ENCODE results near the gene PKP2. TPM values are rescaled to one million over a fixed set of nuclear protein-coding genes. Genes with fewer than 3 reads are reported as not detected.
"Not testable (repeated sequence)": the region's sequence is repeated elsewhere in the genome, so short reads cannot be mapped to it uniquely, and the experiment has no call there.

The PKP2 gene
- total RNA-seq, 2 experiments from 2014 or later: 0.36 TPM; not detected in 1

- DNase-seq (no peak), ATAC-seq (ENCODE audit: low read depth) (no peak)
- Mint-ChIP-seq H3K27ac (no peak overlapping the region), H3K9me3 (no peaks in the 10 kb centered on the region), H3K36me3 (no peaks in the 10 kb centered on the region), H3K4me3 (no peak overlapping the region), H3K27me3 (peaks cover 32% of the 10 kb centered on the region), H3K4me1 (peaks cover 8% of the 10 kb centered on the region)
- POLR2A ChIA-PET: no interaction called here
Observed at GRCh38 chr12:32891526-32891925, 5.1 kb downstream of the PKP2 start.

- Mint-ChIP-seq H3K27ac (no peak overlapping the region), H3K27me3 (peaks cover 13% of the 10 kb centered on the region), H3K4me3 (no peak overlapping the region), H3K4me1 (no peaks in the 10 kb centered on the region), H3K36me3 (no peaks in the 10 kb centered on the region), H3K9me3 (no peaks in the 10 kb centered on the region)
- ATAC-seq (ENCODE audit: low read depth) (no peak), DNase-seq (no peak)
- POLR2A ChIA-PET: no interaction called here
Observed at GRCh38 chr12:32889011-32889760, 7.4 kb downstream of the PKP2 start.

GRCh38 chr12:32887058-32887457, 9.5 kb downstream of the PKP2 start:
- Mint-ChIP-seq H3K27ac (no peak overlapping the region), H3K27me3 (peaks cover 4% of the 10 kb centered on the region), H3K4me1 (no peaks in the 10 kb centered on the region), H3K4me3 (no peak overlapping the region), H3K36me3 (no peaks in the 10 kb centered on the region), H3K9me3 (no peaks in the 10 kb centered on the region)
- POLR2A ChIA-PET: no interaction called here
- ATAC-seq (ENCODE audit: low read depth) (no peak), DNase-seq (no peak)

GRCh38 chr12:32885831-32886230, 10.7 kb downstream of the PKP2 start:
- POLR2A ChIA-PET: no interaction called here

GRCh38 chr12:32884962-32885361, 11.6 kb downstream of the PKP2 start:
- Mint-ChIP-seq H3K4me1 (no peaks in the 10 kb centered on the region), H3K4me3 (no peak overlapping the region), H3K27ac (no peak overlapping the region), H3K27me3 (no peaks in the 10 kb centered on the region), H3K9me3 (no peaks in the 10 kb centered on the region), H3K36me3 (no peaks in the 10 kb centered on the region)
- DNase-seq: no peak
- ATAC-seq (ENCODE audit: low read depth): no peak
- POLR2A ChIA-PET: no interaction called here

More at GRCh38 chr12:32885831-32886230, 10.7 kb downstream of the PKP2 start:
- Mint-ChIP-seq H3K27ac (no peak overlapping the region), H3K4me3 (no peak overlapping the region), H3K9me3 (no peaks in the 10 kb centered on the region), H3K4me1 (no peaks in the 10 kb centered on the region), H3K36me3 (no peaks in the 10 kb centered on the region), H3K27me3 (no peaks in the 10 kb centered on the region)
- no peak for ATAC-seq (ENCODE audit: low read depth)
- DNase-seq: no peak

GRCh38 chr12:32881702-32882101, 14.9 kb downstream of the PKP2 start:
- Mint-ChIP-seq H3K4me1 (no peaks in the 10 kb centered on the region), H3K4me3 (no peak overlapping the region), H3K27ac (no peak overlapping the region), H3K27me3 (no peaks in the 10 kb centered on the region), H3K36me3 (no peaks in the 10 kb centered on the region), H3K9me3 (no peaks in the 10 kb centered on the region)
- no peak for DNase-seq
- POLR2A ChIA-PET: no interaction called here
- ATAC-seq (ENCODE audit: low read depth): no peak

GRCh38 chr12:32881107-32881506, 15.5 kb downstream of the PKP2 start:
- DNase-seq (no peak), ATAC-seq (ENCODE audit: low read depth) (no peak)
- H3K27me3 Mint-ChIP-seq: no peaks in the 10 kb centered on the region
- H3K36me3 Mint-ChIP-seq: no peaks in the 10 kb centered on the region
- no peaks in the 10 kb centered on the region for H3K4me1 Mint-ChIP-seq
- H3K27ac Mint-ChIP-seq: no peak overlapping the region
- H3K4me3 Mint-ChIP-seq: no peak overlapping the region
- H3K9me3 Mint-ChIP-seq: no peaks in the 10 kb centered on the region
- POLR2A ChIA-PET: no interaction called here

GRCh38 chr12:32879066-32879465, 17.5 kb downstream of the PKP2 start:
- POLR2A ChIA-PET; H3K4me1 Mint-ChIP-seq; DNase-seq; H3K9me3 Mint-ChIP-seq; H3K27ac Mint-ChIP-seq; ATAC-seq (ENCODE audit: low read depth); H3K4me3 Mint-ChIP-seq; H3K27me3 Mint-ChIP-seq; H3K36me3 Mint-ChIP-seq: not testable (repeated sequence)

- Mint-ChIP-seq H3K4me1 (no peaks in the 10 kb centered on the region), H3K9me3 (no peaks in the 10 kb centered on the region), H3K27me3 (no peaks in the 10 kb centered on the region), H3K36me3 (no peaks in the 10 kb centered on the region), H3K27ac (no peak overlapping the region), H3K4me3 (no peak overlapping the region)
- no peak for ATAC-seq (ENCODE audit: low read depth)
- no peak for DNase-seq
- POLR2A ChIA-PET: no interaction called here
Observed at GRCh38 chr12:32877601-32878459, 18.7 kb downstream of the PKP2 start.

GRCh38 chr12:32876004-32876403, 20.6 kb downstream of the PKP2 start:
- ATAC-seq (ENCODE audit: low read depth) (no peak), DNase-seq (no peak)
- POLR2A ChIA-PET: no interaction called here
- H3K4me3 Mint-ChIP-seq: no peak overlapping the region
- no peaks in the 10 kb centered on the region for H3K4me1 Mint-ChIP-seq
- H3K27me3 Mint-ChIP-seq: peaks cover 2% of the 10 kb centered on the region
- H3K9me3 Mint-ChIP-seq: no peaks in the 10 kb centered on the region
- H3K36me3 Mint-ChIP-seq: no peaks in the 10 kb centered on the region
- no peak overlapping the region for H3K27ac Mint-ChIP-seq

- no peaks in the 10 kb centered on the region for H3K9me3 Mint-ChIP-seq
- no peak overlapping the region for H3K4me3 Mint-ChIP-seq
- POLR2A ChIA-PET: no interaction called here
- no peaks in the 10 kb centered on the region for H3K36me3 Mint-ChIP-seq
- H3K27me3 Mint-ChIP-seq: peaks cover 2% of the 10 kb centered on the region
- no peaks in the 10 kb centered on the region for H3K4me1 Mint-ChIP-seq
- H3K27ac Mint-ChIP-seq: no peak overlapping the region
- no peak for DNase-seq
- ATAC-seq (ENCODE audit: low read depth): no peak
Observed at GRCh38 chr12:32874975-32875374, 21.6 kb downstream of the PKP2 start.

GRCh38 chr12:32874078-32874477, 22.5 kb downstream of the PKP2 start:
- no peaks in the 10 kb centered on the region for H3K36me3 Mint-ChIP-seq
- POLR2A ChIA-PET: no interaction called here
- DNase-seq: no peak
- no peaks in the 10 kb centered on the region for H3K4me1 Mint-ChIP-seq
- no peak overlapping the region for H3K4me3 Mint-ChIP-seq
- peaks cover 2% of the 10 kb centered on the region for H3K27me3 Mint-ChIP-seq
- no peaks in the 10 kb centered on the region for H3K9me3 Mint-ChIP-seq
- no peak for ATAC-seq (ENCODE audit: low read depth)
- H3K27ac Mint-ChIP-seq: no peak overlapping the region

- H3K27ac Mint-ChIP-seq; H3K4me1 Mint-ChIP-seq; H3K4me3 Mint-ChIP-seq; H3K9me3 Mint-ChIP-seq; H3K36me3 Mint-ChIP-seq; POLR2A ChIA-PET; DNase-seq; H3K27me3 Mint-ChIP-seq; ATAC-seq (ENCODE audit: low read depth): not testable (repeated sequence)
Observed at GRCh38 chr12:32872416-32872815, 24.2 kb downstream of the PKP2 start.

- DNase-seq (no peak), ATAC-seq (ENCODE audit: low read depth) (no peak)
- POLR2A ChIA-PET: no interaction called here
- Mint-ChIP-seq H3K4me3 (no peak overlapping the region), H3K36me3 (no peaks in the 10 kb centered on the region), H3K4me1 (no peaks in the 10 kb centered on the region), H3K27me3 (peaks cover 2% of the 10 kb centered on the region), H3K9me3 (no peaks in the 10 kb centered on the region), H3K27ac (no peak overlapping the region)
Observed at GRCh38 chr12:32870716-32871115, 25.9 kb downstream of the PKP2 start.

Measured in activated naive CD8-positive, alpha-beta T cell treated with anti-CD3 and anti-CD28 coated beads, Interleukin-2, amount 10 ng/mL, durations not matched to agents 7 days and 5 days (primary cell).